B cell (primary cell): ENCODE results near the gene ANO2.

ENCODE experiments used
- EZH2 ChIP-seq: IDR thresholded peaks from 2 replicates; pipeline ENCODE4 v1.6.1; 2012; ENCODE audit warnings: borderline replicate concordance, low read depth, mild to moderate bottlenecking, moderate library complexity, low read length; ENCODE audit not compliant: insufficient read depth, poor library complexity, severe bottlenecking
- TF ChIP-seq, protein P1 (sequence below): fragments of 200-600 bp; IDR thresholded peaks from one replicate; pipeline ENCODE4 v1.8.0; 2022; ENCODE audit warnings: antibody characterized with exemption, mild to moderate bottlenecking

GRCh38 chr12:5522432-5523335 lies 422.4 kb downstream of the ANO2 start:
- TF ChIP-seq, protein P1, sequence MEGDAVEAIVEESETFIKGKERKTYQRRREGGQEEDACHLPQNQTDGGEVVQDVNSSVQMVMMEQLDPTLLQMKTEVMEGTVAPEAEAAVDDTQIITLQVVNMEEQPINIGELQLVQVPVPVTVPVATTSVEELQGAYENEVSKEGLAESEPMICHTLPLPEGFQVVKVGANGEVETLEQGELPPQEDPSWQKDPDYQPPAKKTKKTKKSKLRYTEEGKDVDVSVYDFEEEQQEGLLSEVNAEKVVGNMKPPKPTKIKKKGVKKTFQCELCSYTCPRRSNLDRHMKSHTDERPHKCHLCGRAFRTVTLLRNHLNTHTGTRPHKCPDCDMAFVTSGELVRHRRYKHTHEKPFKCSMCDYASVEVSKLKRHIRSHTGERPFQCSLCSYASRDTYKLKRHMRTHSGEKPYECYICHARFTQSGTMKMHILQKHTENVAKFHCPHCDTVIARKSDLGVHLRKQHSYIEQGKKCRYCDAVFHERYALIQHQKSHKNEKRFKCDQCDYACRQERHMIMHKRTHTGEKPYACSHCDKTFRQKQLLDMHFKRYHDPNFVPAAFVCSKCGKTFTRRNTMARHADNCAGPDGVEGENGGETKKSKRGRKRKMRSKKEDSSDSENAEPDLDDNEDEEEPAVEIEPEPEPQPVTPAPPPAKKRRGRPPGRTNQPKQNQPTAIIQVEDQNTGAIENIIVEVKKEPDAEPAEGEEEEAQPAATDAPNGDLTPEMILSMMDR: no peak
- no peak for TF ChIP-seq EZH2
